Glutamatergic neuron (in vitro differentiated cells): Measurements from ENCODE around the gene BMP6. TPM values are rescaled to one million over a fixed set of nuclear protein-coding genes. Genes with fewer than 3 reads are reported as not detected.

Experiments used
- DNase-seq: peaks from one replicate; pipeline ENCODE4 v3.0.0; 2022
- H3K27ac Mint-ChIP-seq: one replicate; pipeline ENCODE4 v1.8.0; 2020; ENCODE audit warnings: mild to moderate bottlenecking, mixed read lengths, inconsistent platforms; ENCODE audit not compliant: unreplicated experiment
- H3K27me3 Mint-ChIP-seq: one replicate; pipeline ENCODE4 v1.8.0; 2020; ENCODE audit warnings: mild to moderate bottlenecking, moderate library complexity, mixed read lengths, inconsistent platforms; ENCODE audit not compliant: unreplicated experiment
- H3K36me3 Mint-ChIP-seq: one replicate; pipeline ENCODE4 v1.8.0; 2020; ENCODE audit warnings: mild to moderate bottlenecking, mixed read lengths, inconsistent platforms; ENCODE audit not compliant: unreplicated experiment
- H3K4me1 Mint-ChIP-seq: one replicate; pipeline ENCODE4 v1.8.0; 2020; ENCODE audit warnings: mild to moderate bottlenecking, low read depth, mixed read lengths, inconsistent platforms; ENCODE audit not compliant: unreplicated experiment
- H3K4me3 Mint-ChIP-seq: one replicate; pipeline ENCODE4 v1.8.0; 2020; ENCODE audit warnings: mild to moderate bottlenecking, mixed read lengths, inconsistent platforms; ENCODE audit not compliant: unreplicated experiment
- H3K9me3 Mint-ChIP-seq: one replicate; pipeline ENCODE4 v1.8.0; 2020; ENCODE audit warnings: mild to moderate bottlenecking, moderate library complexity, mixed read lengths, inconsistent platforms; ENCODE audit not compliant: unreplicated experiment
- total RNA-seq: library from RNA; stranded (reverse); fragmentation: NEBNext Ultra II Directional; extraction: Animal tissue kit (Norgen Biotek cat#: 25700); gene quantifications from one replicate; pipeline ENCODE4 v1.2.1, GENCODE V29; 2021; ENCODE audit not compliant: unreplicated experiment
- TF ChIP-seq, protein P1 (sequence below): fragments of 200-600 bp; sonication (generic); IDR thresholded peaks from one replicate; pipeline ENCODE4 v1.5.0; 2021; ENCODE audit not compliant: partially characterized antibody, unreplicated experiment

Gene BMP6
- total RNA-seq, 1 donor from 2014 or later, result 0.25 TPM

DNA sequence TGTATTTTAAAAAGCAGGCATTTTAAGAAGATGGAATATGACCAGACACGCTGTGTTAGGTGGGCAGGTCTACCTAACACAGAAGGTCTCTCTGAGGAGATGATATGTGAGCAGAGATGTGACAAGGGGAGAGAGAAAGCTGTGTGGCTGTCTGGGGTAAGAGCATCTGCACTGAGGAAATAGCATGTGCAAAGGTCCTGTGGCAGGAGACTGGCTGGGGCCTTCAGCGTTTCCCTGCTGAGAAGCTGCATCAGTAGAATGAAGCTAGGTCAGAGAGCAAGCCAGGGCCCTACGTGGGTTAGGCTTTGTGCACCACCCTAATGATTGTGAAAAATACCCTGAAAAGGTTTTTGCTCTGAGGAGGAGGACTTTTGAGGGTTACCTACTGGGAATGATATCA, 97.7 kb downstream of the BMP6 start:
- no peak for DNase-seq
- Mint-ChIP-seq H3K4me1 (peaks cover 2% of the 10 kb centered on the region), H3K27me3 (no peaks in the 10 kb centered on the region), H3K4me3 (no peak overlapping the region), H3K27ac (no peak overlapping the region), H3K9me3 (no peaks in the 10 kb centered on the region), H3K36me3 (peaks cover 5% of the 10 kb centered on the region)
- TF ChIP-seq, protein P1, sequence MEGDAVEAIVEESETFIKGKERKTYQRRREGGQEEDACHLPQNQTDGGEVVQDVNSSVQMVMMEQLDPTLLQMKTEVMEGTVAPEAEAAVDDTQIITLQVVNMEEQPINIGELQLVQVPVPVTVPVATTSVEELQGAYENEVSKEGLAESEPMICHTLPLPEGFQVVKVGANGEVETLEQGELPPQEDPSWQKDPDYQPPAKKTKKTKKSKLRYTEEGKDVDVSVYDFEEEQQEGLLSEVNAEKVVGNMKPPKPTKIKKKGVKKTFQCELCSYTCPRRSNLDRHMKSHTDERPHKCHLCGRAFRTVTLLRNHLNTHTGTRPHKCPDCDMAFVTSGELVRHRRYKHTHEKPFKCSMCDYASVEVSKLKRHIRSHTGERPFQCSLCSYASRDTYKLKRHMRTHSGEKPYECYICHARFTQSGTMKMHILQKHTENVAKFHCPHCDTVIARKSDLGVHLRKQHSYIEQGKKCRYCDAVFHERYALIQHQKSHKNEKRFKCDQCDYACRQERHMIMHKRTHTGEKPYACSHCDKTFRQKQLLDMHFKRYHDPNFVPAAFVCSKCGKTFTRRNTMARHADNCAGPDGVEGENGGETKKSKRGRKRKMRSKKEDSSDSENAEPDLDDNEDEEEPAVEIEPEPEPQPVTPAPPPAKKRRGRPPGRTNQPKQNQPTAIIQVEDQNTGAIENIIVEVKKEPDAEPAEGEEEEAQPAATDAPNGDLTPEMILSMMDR, result no peak

DNA sequence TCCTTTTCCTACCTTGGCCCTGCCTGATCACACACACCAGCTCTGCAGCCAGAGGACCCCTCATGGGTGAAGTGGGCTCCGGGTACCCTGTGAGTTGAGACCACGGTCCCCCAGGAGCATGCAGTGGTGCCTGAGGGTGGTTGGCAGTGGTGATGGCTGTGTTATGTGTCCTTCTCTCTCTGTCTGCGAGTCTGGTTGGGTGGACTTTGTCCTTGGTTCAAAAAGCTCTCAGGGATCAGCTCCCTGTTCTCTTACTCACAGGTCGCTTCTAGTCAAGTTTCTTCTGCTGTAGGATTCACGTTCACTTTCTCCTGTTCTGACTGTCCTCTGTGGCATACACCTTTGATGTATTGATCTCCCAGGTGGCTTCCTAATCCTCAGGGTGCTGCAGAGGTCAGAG, 100.1 kb downstream of the BMP6 start:
- no peaks in the 10 kb centered on the region for H3K27me3 Mint-ChIP-seq
- DNase-seq, result no peak
- peaks cover 5% of the 10 kb centered on the region for H3K36me3 Mint-ChIP-seq
- no peaks in the 10 kb centered on the region for H3K9me3 Mint-ChIP-seq
- H3K4me1 Mint-ChIP-seq, result peaks cover 2% of the 10 kb centered on the region
- no peak overlapping the region for H3K4me3 Mint-ChIP-seq
- TF ChIP-seq, protein P1, result no peak
- no peak overlapping the region for H3K27ac Mint-ChIP-seq

DNA sequence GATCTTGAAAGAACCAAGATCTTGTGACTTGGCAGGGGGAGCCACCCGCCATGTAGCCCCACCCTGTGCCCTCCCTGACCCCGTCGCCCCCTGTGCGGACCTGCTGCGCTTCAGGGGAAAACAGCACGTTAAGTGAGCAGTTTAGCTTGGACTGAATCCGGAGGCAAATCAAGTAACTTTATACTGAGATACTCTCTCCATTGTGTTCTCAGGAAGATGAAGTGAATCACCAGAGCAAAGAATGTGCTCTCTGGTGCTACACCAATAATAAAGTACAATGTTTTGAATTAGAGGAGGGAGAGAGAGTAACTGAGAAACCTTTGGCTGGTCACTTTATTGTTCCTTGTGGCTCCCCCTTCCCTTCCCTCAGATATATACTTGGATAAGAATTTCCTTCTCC, 101.2 kb downstream of the BMP6 start:
- Mint-ChIP-seq H3K27me3 (no peaks in the 10 kb centered on the region), H3K9me3 (no peaks in the 10 kb centered on the region), H3K4me1 (peaks cover 2% of the 10 kb centered on the region), H3K36me3 (peaks cover 5% of the 10 kb centered on the region), H3K4me3 (no peak overlapping the region), H3K27ac (no peak overlapping the region)
- TF ChIP-seq, protein P1, result no peak
- DNase-seq, result no peak

DNA sequence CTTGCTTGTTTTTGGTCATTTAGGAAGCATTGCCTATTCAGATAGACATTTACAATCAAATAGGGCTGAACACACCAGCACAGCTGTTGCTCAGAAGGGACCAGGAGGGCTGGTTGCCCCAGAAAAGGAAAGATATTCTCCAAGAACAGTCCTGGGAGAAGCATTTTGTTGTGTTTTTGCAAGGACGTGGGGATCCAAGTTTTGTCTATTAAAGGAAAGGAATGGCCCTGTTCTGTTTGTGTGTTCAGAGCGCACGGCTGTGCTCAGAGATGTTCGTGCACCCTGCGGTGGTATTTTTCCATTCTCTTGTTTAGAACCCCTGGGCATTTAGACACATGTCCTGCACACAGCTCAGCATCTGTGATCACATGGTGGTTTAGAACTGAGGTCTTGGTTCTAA, 102.2 kb downstream of the BMP6 start:
- no peak for DNase-seq
- Mint-ChIP-seq H3K4me1 (peaks cover 2% of the 10 kb centered on the region), H3K27me3 (peaks cover 4% of the 10 kb centered on the region), H3K4me3 (no peak overlapping the region), H3K27ac (no peak overlapping the region), H3K9me3 (peaks cover 4% of the 10 kb centered on the region), H3K36me3 (peaks cover 5% of the 10 kb centered on the region)
- TF ChIP-seq, protein P1, result no peak

DNA sequence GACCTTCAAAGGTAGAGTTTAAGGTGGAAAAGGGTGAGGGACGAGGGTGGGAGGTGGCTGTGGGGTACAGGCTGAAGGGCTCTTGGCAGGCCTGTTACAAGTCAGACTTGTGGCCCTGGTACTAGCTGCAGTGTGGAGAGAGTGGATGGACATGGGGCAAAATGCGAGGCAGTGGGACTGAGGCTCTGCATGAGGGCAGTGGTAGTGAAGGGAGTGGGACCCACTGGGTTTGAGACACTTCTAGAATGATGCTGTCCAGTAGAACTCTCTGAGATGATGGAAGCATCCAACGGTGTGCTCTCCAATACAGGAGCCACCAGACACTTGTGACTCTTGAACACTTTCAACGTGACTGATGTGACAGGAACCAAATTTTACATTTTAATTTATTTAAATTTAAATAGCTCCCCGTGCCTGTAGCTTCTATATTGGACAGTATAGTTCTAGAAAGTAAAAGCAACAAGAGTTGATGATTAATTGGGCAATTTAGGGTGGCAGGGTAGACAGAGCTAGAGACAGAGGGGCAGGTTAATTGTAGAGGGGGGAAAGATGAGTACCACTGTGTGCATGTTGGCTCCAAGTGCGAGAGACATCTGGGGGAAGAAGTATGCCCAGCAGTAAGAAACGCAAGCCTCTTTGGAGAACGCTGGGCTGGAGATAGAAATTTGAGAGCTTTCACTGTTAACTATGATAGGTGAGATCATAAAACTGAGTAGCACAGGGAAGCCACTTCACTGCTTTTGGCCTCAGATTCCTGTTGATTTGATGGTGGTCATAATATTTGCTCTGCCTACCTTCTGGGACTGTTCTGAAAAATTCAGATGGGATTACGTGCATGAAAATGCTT, 107.2 kb downstream of the BMP6 start:
- H3K27ac Mint-ChIP-seq, result no peak overlapping the region

More for the DNA sequence above, 107.2 kb downstream of the BMP6 start:
- Mint-ChIP-seq H3K4me3 (no peak overlapping the region), H3K36me3 (no peaks in the 10 kb centered on the region), H3K4me1 (no peaks in the 10 kb centered on the region), H3K27me3 (peaks cover 4% of the 10 kb centered on the region), H3K9me3 (peaks cover 4% of the 10 kb centered on the region)
- no peak for DNase-seq
- TF ChIP-seq, protein P1, result no peak
